Parathyroid adenoma (tissue), 2 donors: ENCODE data around the gene IKZF5.

Source experiments
- H2AFZ ChIP-seq: fragments of 300-600 bp; sonication (generic); one replicate; pipeline ENCODE4 v1.7.0; 2017; ENCODE audit warnings: antibody characterized with exemption, mild to moderate bottlenecking
- H3K27ac ChIP-seq: fragments of 300-600 bp; sonication (generic); one replicate; pipeline ENCODE4 v1.7.0; 2017
- H3K27me3 ChIP-seq: fragments of 300-600 bp; sonication (generic); one replicate; pipeline ENCODE4 v1.7.0; 2017; ENCODE audit warnings: low read length; ENCODE audit not compliant: control insufficient read depth, insufficient read depth
- H3K36me3 ChIP-seq: fragments of 300-600 bp; sonication (generic); one replicate; pipeline ENCODE4 v1.7.0; 2017; ENCODE audit warnings: low read length; ENCODE audit not compliant: control insufficient read depth, insufficient read depth
- H3K4me1 ChIP-seq: fragments of 300-600 bp; sonication (generic); one replicate; pipeline ENCODE4 v1.7.0; 2017; ENCODE audit warnings: control low read depth
- H3K4me2 ChIP-seq: fragments of 300-600 bp; sonication (generic); one replicate; pipeline ENCODE4 v1.7.0; 2017; ENCODE audit warnings: low read length
- H3K4me3 ChIP-seq: fragments of 300-600 bp; sonication (generic); one replicate; pipeline ENCODE4 v1.7.0; 2017; ENCODE audit warnings: low read depth, low read length
- H3K79me2 ChIP-seq: fragments of 300-600 bp; sonication (generic); one replicate; pipeline ENCODE4 v1.7.0; 2017; ENCODE audit warnings: control low read depth
- H3K9ac ChIP-seq: fragments of 300-600 bp; sonication (generic); one replicate; pipeline ENCODE4 v1.7.0; 2017; ENCODE audit warnings: mild to moderate bottlenecking
- H3K9me3 ChIP-seq: fragments of 300-600 bp; sonication (generic); one replicate; pipeline ENCODE4 v1.7.0; 2017; ENCODE audit warnings: low read length; ENCODE audit not compliant: control insufficient read depth
- CTCF ChIP-seq: fragments of 300-600 bp; sonication (generic); IDR thresholded peaks from one replicate; pipeline ENCODE4 v1.7.0; 2017; ENCODE audit warnings: antibody characterized with exemption, mild to moderate bottlenecking
- donor health status: primary hyperparathyroidism.

Gene IKZF5

DNA sequence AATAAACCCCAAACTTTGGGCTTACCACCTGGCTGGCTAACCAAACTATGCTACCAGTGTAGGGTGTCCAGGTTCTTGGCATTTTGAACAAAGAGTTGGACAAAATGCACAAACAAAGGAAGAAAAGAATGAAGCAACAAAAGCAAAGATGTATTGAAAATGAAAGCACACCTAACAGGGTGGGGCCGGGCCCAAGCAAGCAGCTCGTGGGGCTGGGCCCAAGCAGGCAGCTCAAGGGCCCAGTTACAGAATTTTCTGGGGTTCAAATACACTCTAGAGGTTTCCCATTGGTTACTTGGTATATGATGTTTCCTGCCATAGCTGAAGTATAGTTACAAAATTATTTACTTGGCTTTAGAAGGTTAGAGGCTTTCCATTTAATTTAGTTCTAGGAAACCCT is 15.9 kb upstream of the IKZF5 start:
- H3K27ac ChIP-seq = no peak overlapping the region
- no peaks in the 10 kb centered on the region for H3K27me3 ChIP-seq
- no peak overlapping the region for H2AFZ ChIP-seq
- H3K36me3 ChIP-seq = no peaks in the 10 kb centered on the region
- no peak overlapping the region for H3K9ac ChIP-seq
- no peaks in the 10 kb centered on the region for H3K79me2 ChIP-seq
- H3K9me3 ChIP-seq = no peaks in the 10 kb centered on the region
- H3K4me2 ChIP-seq = no peak overlapping the region
- no peak for TF ChIP-seq CTCF
- no peaks in the 10 kb centered on the region for H3K4me1 ChIP-seq
- H3K4me3 ChIP-seq = no peak overlapping the region

DNA sequence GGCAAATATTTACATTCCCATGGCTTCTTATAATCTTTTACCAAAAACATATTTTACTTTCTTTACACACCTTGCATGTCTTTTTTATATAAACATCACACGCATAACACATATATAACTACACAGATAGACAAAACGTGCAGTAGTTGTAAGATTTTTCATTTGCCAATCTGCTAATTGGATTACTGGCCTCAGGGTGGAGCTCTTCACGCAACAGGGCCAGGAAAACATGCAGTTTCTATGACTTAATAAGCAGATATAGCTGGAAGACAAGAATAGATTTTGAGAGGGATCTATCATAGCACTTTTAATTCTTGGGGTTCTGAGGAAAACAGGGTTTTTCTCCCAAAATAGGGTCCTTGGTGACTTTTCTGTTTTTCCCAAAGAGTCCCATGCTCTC is 12.9 kb upstream of the IKZF5 start:
- Histone ChIP-seq H3K36me3 (no peaks in the 10 kb centered on the region), H3K27ac (no peak overlapping the region), H3K4me1 (no peaks in the 10 kb centered on the region), H3K4me3 (no peak overlapping the region), H3K9ac (no peak overlapping the region), H3K9me3 (no peaks in the 10 kb centered on the region), H3K79me2 (peaks cover 7% of the 10 kb centered on the region), H3K4me2 (no peak overlapping the region), H2AFZ (no peak overlapping the region), H3K27me3 (no peaks in the 10 kb centered on the region)
- no peak for TF ChIP-seq CTCF

DNA sequence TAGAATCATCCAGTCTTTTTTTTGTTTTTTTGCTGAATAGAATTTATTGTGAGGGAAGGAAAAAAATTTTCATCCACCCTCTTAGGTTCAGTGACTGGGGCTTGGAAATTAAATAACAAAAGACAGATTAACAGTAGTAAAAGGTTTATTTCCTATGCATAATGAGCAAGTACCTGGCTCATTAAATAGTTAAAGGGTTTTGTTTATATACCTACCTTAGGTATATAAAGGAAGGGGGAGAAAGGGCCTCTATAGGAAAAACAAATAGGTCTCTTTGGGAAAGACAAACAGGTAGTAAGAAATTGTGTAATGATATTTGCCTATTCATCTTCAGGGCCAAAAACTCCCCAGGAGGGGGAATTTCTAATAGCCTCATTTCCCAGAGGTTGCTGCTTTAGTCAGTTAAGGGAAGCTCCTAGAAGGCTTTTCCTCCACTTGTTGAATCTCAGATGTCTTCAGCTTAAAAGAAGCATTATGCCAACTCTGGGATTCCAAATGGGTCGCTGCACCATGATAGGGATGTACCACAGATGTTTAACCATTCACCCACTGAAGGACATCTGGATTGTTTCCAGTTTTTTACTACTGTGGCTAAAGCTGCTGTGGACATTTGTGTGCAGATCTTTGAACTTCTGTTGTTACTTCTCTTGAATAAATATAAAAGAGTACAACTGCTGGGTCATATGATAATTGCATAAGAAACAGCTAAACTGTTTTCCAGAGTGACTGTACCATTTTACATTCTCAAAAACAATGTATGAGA is 11.5 kb upstream of the IKZF5 start:
- Histone ChIP-seq H3K4me3 (no peak overlapping the region), H3K4me1 (no peaks in the 10 kb centered on the region), H3K36me3 (no peaks in the 10 kb centered on the region), H3K9me3 (no peaks in the 10 kb centered on the region), H3K27ac (no peak overlapping the region), H3K9ac (no peak overlapping the region), H3K27me3 (no peaks in the 10 kb centered on the region), H3K79me2 (peaks cover 10% of the 10 kb centered on the region), H3K4me2 (no peak overlapping the region), H2AFZ (no peak overlapping the region)
- no peak for TF ChIP-seq CTCF

GRCh38 chr10:123019264-123019663 is 10.7 kb upstream of the IKZF5 start:
- Histone ChIP-seq H3K4me1 (no peaks in the 10 kb centered on the region), H3K4me3 (no peak overlapping the region), H2AFZ (no peak overlapping the region), H3K27ac (no peak overlapping the region), H3K27me3 (no peaks in the 10 kb centered on the region), H3K36me3 (no peaks in the 10 kb centered on the region), H3K79me2 (peaks cover 13% of the 10 kb centered on the region), H3K4me2 (no peak overlapping the region), H3K9me3 (no peaks in the 10 kb centered on the region), H3K9ac (no peak overlapping the region)
- no peak for TF ChIP-seq CTCF

DNA sequence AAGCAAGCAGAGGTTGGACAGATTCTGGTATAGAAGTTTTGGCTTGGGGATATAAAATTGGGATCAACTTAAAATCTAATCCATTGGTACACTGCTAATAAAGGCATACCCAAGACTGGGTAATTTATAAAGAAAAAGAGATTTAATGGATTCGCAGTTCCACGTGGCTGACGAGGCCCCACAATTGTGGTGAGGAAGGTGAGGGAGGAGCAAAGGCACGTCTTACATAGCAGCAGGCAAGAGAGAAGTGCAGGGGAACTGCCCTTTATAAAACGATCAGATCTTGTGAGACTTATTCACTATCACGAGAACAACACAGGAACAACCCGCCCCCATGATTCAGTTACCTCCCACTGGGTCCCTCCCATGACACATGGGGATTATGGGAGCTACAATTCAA is 9.9 kb upstream of the IKZF5 start:
- H3K36me3 ChIP-seq = no peaks in the 10 kb centered on the region
- no peak overlapping the region for H3K9ac ChIP-seq
- no peaks in the 10 kb centered on the region for H3K27me3 ChIP-seq
- no peaks in the 10 kb centered on the region for H3K4me1 ChIP-seq
- no peak overlapping the region for H3K4me2 ChIP-seq
- no peak overlapping the region for H2AFZ ChIP-seq
- peaks cover 13% of the 10 kb centered on the region for H3K79me2 ChIP-seq
- TF ChIP-seq CTCF = no peak
- no peak overlapping the region for H3K27ac ChIP-seq
- H3K9me3 ChIP-seq = no peaks in the 10 kb centered on the region
- no peak overlapping the region for H3K4me3 ChIP-seq
